Activated CD4-positive, alpha-beta T cell treated with anti-CD3 and anti-CD28 coated beads, Interleukin-2, amount 50 U/mL, for 1 hour (primary cell): ENCODE data around the gene KCNQ1.

Experiments
- DNase-seq: peaks from one replicate; pipeline ENCODE4 v3.0.0-alpha.2; 2020

Gene KCNQ1

GRCh38 chr11:2882396-2883110, 437.7 kb downstream of the KCNQ1 start:
- DNase-seq = no peak

DNA sequence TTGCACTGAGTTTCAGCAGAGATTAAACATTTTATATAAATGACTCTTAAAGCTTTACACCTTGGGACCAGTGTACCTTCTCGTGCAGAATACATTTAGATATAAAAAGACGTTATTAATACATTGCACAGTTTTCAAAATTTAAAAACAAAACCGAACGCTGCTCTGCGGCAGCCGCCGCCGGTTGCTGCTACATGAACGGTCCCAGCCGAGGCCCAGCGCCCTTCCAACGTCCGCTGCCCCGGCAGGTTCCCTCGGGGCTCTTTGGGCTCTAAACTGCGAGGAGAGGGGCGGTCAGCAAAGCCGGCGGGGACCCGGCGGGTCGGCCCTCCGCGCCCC, 438.8 kb downstream of the KCNQ1 start:
- DNase-seq = no peak

- no peak for DNase-seq
Measured at GRCh38 chr11:2883979-2884815, 439.4 kb downstream of the KCNQ1 start.

GRCh38 chr11:2885017-2885677, 440.3 kb downstream of the KCNQ1 start:
- DNase-seq = no peak

GRCh38 chr11:2885678-2886081, 440.9 kb downstream of the KCNQ1 start, which contains the start of gene CDKN1C:
CDKN1C (minus strand) TSS chr11:2885775; CDS start chr11:2885456, 319 bp downstream.
- DNase-seq = peak; percentile 77

GRCh38 chr11:2886191-2886894, 441.5 kb downstream of the KCNQ1 start:
- no peak for DNase-seq

DNA sequence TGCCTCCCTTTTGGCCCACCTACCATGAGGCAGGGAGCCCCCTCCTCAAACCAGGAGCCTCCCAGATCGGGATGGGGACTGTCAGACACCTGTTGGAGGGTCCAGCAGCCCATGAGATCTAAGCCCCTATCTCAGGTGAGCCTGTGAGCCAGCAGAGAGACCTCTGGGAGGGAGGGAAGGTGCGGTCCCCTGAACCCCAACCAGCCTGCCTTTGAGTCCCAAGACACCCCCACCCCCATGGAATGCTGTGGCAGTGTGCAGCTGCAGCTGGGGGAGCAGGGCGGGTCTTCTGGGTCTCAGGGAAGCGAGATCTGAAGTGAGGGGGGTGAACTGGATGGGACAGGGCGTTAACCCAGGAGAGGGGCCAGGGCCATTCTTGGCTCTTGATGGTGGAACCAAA, 442.1 kb downstream of the KCNQ1 start:
- no peak for DNase-seq

DNA sequence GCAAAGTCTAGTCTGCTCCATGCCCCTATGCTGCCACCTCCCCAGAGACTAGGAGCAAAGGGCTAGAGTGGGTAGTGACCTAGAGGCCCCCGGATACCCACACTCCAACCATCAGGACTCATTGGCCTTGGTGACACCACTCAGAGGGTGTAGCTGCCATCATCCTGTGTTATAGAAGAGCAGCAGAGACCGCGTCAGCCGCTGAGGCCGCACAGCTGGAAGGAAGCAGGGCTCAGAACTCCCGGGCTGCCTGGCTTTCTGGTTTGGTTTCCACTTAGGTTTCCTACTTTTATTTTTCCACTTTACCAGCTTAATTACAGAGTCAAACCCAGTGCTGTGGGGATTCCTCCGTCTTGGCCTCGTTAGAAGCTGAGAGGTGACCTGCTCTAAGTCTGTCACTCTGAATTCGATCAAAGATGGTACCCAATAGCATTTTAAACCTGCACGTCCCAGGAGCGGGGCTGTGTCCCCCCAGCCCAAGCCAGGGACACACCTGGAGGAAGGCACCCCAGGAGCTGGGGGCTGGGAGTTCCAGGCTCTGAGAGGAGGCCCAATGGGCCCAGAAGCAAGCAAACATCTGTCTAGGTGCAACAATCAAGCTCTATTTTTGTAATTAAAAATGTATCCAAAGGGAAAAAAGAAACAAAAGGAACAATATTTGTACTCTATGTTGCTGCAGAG, 442.8 kb downstream of the KCNQ1 start:
- DNase-seq = no peak

DNA sequence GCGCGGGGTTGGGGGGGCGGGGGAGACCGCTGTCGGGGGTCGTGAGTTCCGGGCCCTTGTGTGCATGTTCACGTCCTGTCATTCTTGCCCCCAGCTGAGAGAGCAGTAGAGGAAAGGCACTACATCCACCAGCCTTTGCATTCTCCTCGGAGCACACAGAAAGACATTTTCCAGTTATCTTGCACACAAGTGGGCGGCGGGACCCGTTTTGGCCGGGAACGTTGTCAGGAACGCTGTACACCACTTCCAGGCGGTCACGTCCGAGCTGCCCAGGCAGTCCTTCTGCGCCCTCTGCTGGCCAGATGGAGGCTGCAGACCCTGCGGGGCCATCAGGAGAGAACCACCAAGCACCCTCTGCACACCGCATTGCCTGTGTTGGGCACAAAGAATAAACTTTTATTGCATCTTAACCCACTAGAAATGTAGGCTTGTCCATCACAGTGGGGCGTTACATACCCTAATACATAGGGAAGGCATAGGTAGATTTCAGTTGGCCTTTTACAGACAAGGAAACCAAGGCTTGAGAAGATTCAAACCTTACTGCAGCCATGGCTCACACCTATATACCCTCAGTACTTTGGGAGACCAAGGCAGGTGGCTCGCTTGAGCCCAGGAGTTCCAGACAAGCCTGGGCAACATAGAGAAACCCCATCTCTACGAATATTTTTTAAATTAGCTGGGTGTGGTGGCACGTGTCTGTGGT, 443.6 kb downstream of the KCNQ1 start:
- DNase-seq = peak; percentile 87

GRCh38 chr11:2889362-2890273, 444.8 kb downstream of the KCNQ1 start:
- no peak for DNase-seq

- no peak for DNase-seq
Measured at GRCh38 chr11:2890466-2891294, 445.9 kb downstream of the KCNQ1 start.

GRCh38 chr11:2891326-2892214, 446.8 kb downstream of the KCNQ1 start:
- no peak for DNase-seq

- DNase-seq = peak; percentile 56
Measured at GRCh38 chr11:2892215-2892966, 447.6 kb downstream of the KCNQ1 start.

GRCh38 chr11:2892967-2893528, 448.2 kb downstream of the KCNQ1 start:
- peak; percentile 41 for DNase-seq

DNA sequence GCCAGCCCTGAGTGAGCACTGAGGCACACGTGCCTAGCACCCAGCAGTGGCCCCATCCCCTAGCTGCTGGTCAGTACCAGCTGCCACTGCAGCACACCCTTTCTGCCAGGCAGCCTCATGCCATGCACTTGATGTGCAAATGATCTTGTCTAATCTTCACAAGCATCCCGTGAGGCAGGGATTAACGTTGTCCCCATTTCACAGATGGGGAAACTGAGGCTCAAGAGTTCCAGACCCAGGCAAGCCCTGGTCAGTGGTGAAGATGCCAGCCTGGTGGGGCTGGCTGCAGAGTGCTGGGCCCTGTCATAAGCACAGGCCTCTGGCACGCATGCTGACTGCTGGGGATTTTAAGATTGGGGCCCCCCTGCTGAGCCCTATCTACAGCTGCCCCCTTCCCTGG, 449.1 kb downstream of the KCNQ1 start:
- DNase-seq = no peak

DNA sequence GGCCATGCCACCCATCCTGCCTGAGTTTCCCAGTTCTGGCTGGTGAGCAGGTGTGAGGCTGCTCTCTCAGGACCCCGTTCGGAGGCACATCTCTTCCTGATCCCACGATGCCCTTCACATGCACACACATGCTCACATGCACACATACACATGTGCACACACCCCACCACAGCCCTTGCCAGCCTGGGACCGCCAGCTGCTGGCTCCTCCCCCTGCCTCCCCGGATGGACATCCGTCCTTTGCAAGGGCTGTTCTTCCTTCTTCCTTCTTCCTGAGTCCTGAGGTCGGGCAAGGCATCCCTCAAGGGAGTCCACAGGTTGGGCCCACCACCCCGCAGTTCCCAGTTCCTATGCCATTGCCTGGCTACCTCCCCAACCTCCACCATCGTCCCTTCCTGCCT, 451.2 kb downstream of the KCNQ1 start:
- no peak for DNase-seq

DNA sequence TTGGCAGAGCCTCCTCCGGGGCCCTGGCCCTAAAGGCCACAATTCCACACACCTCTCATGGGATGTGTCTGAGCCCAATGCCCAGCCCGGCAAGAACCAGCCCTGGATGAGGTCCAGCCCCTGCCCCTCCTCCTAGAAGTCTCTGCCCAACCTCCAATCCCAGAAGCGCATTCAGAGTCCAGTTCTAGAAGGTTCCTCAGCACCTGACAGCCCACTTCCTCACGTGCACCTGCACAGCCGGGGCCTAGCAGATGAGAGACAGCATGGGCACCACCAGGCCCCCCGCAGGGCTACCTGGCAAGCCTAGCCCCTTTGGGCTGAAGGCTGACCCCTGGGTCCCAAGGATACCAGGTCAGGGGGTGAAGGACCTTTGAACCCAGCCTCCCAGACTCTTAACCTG, 452.2 kb downstream of the KCNQ1 start:
- no peak for DNase-seq
